C4-2B (cell line): Measurements from ENCODE around the gene ELMOD1.

ENCODE experiments used
- ZFX ChIP-seq: fragments of 450-650 bp; IDR thresholded peaks from 2 replicates; pipeline ENCODE4 v1.6.1; 2017
- TF ChIP-seq, protein P1 (sequence below): fragments of 450-650 bp; conservative IDR thresholded peaks from 2 replicates; pipeline ENCODE4 v1.5.1; 2017; ENCODE audit warnings: mild to moderate bottlenecking

DNA sequence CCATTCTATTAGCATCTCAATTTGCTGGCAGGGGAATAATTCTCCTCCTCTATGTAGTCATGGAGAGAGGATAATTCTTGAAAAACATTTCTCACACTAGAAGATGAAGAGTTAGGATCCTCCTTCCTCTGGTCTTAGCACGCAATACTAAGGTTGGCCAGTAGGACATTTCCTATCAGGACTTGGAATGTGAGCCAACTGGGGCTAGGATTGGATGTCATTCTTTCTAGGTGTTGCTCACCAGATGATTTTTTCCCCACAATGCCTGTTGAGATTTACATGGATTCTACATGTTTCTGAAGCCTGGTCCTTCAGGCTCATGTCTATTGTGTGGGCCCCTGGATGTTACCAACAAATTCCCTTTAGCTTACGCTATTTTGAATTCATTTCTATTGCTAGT, 92.9 kb downstream of the ELMOD1 start:
- TF ChIP-seq, protein P1, sequence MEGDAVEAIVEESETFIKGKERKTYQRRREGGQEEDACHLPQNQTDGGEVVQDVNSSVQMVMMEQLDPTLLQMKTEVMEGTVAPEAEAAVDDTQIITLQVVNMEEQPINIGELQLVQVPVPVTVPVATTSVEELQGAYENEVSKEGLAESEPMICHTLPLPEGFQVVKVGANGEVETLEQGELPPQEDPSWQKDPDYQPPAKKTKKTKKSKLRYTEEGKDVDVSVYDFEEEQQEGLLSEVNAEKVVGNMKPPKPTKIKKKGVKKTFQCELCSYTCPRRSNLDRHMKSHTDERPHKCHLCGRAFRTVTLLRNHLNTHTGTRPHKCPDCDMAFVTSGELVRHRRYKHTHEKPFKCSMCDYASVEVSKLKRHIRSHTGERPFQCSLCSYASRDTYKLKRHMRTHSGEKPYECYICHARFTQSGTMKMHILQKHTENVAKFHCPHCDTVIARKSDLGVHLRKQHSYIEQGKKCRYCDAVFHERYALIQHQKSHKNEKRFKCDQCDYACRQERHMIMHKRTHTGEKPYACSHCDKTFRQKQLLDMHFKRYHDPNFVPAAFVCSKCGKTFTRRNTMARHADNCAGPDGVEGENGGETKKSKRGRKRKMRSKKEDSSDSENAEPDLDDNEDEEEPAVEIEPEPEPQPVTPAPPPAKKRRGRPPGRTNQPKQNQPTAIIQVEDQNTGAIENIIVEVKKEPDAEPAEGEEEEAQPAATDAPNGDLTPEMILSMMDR = peak; percentile 56
- no peak for TF ChIP-seq ZFX
